HEK293T (cell line): ENCODE data around the gene ARHGEF7.
"Not testable (repeated sequence)": the region's sequence is repeated elsewhere in the genome, so short reads cannot be mapped to it uniquely, and the experiment has no call there.

Experiments used
- CTCF ChIA-PET: fragments of 350-600 bp; formaldehyde crosslinking; extraction: SDS; loops from one replicate; lab custom pipeline; 2021; ENCODE audit warnings: antibody characterized with exemption, inconsistent platforms; lab: Yijun Ruan, JAX
- POLR2A ChIA-PET: fragments of 350-600 bp; formaldehyde crosslinking; extraction: SDS; loops from one replicate; lab custom pipeline; 2020; ENCODE audit warnings: antibody characterized with exemption, inconsistent platforms; lab: Yijun Ruan, JAX
- DNase-seq: peaks from one replicate; pipeline ENCODE4 v3.0.0; 2012; ENCODE audit warnings: mixed read lengths; ENCODE audit errors: extremely low spot score
- ARNT ChIP-seq: fragments of 450-650 bp; IDR thresholded peaks from 2 replicates; pipeline ENCODE4 v1.6.1; 2017; ENCODE audit warnings: mild to moderate bottlenecking
- BHLHE40 ChIP-seq: fragments of 450-650 bp; IDR thresholded peaks from 2 replicates; pipeline ENCODE4 v1.6.1; 2016; ENCODE audit warnings: mild to moderate bottlenecking, moderate library complexity, borderline replicate concordance
- CTBP1 ChIP-seq: fragments of 450-650 bp; IDR thresholded peaks from 2 replicates; pipeline ENCODE4 v1.6.1; 2016; ENCODE audit warnings: borderline replicate concordance
- ELF4 ChIP-seq: fragments of 450-650 bp; IDR thresholded peaks from 2 replicates; pipeline ENCODE4 v1.6.1; 2017; ENCODE audit warnings: antibody characterized with exemption
- FOXA1 ChIP-seq: fragments of 450-650 bp; IDR thresholded peaks from 2 replicates; pipeline ENCODE4 v1.6.1; 2016; ENCODE audit warnings: mild to moderate bottlenecking
- FOXK2 ChIP-seq: fragments of 450-650 bp; IDR thresholded peaks from 2 replicates; pipeline ENCODE4 v1.6.1; 2016; ENCODE audit warnings: mild to moderate bottlenecking
- FOXM1 ChIP-seq: fragments of 450-650 bp; IDR thresholded peaks from 2 replicates; pipeline ENCODE4 v1.6.1; 2017; ENCODE audit warnings: mild to moderate bottlenecking, borderline replicate concordance
- HDGF ChIP-seq: fragments of 450-650 bp; IDR thresholded peaks from 2 replicates; pipeline ENCODE4 v1.6.1; 2017; ENCODE audit warnings: antibody characterized with exemption, borderline replicate concordance
- L3MBTL2 ChIP-seq: fragments of 450-650 bp; conservative IDR thresholded peaks from 2 replicates; pipeline ENCODE4 v1.6.1; 2016; ENCODE audit warnings: mild to moderate bottlenecking
- LEF1 ChIP-seq: fragments of 450-650 bp; IDR thresholded peaks from 2 replicates; pipeline ENCODE4 v1.6.1; 2017; ENCODE audit warnings: mild to moderate bottlenecking, borderline replicate concordance
- NFRKB ChIP-seq: fragments of 450-650 bp; IDR thresholded peaks from 2 replicates; pipeline ENCODE4 v1.6.1; 2016; ENCODE audit warnings: mild to moderate bottlenecking, moderate library complexity
- SP1 ChIP-seq: fragments of 450-650 bp; IDR thresholded peaks from 2 replicates; pipeline ENCODE4 v1.6.1; 2017
- SUZ12 ChIP-seq: fragments of 450-650 bp; IDR thresholded peaks from 2 replicates; pipeline ENCODE4 v1.6.1; 2016; ENCODE audit warnings: mild to moderate bottlenecking
- TARDBP ChIP-seq: fragments of 450-650 bp; IDR thresholded peaks from 2 replicates; pipeline ENCODE4 v1.6.1; 2016
- ZNF384 ChIP-seq: fragments of 450-650 bp; IDR thresholded peaks from 2 replicates; pipeline ENCODE4 v1.6.1; 2016
- TF ChIP-seq, protein P1 (sequence below): fragments of 450-650 bp; IDR thresholded peaks from 2 replicates; pipeline ENCODE4 v1.6.1; 2016

Gene ARHGEF7

DNA sequence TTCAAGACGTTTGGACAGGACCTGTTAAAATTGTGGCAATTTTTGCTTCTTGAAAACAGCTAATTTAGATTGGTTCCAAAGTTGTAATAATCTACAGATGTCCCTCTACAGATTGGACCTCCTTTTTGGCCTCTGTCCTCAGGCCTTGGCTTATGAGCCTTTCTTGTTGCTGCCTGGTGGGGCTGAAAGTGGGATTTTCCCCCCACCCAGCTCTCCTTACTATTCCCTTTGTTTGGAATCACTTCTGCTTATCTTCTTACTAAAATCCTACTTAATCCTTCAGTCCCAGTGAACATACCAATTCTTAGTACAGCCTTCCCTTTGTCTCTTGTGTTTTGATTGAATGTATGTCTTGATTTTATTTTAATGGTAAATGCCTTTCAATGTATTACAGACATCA, 141.8 kb downstream of the ARHGEF7 start:
- POLR2A ChIA-PET = no interaction called here
- no peak for DNase-seq
- no peak for TF ChIP-seq FOXK2
- no peak for TF ChIP-seq FOXM1
- TF ChIP-seq SP1 = no peak
- no peak for TF ChIP-seq BHLHE40
- TF ChIP-seq SUZ12 = no peak
- CTCF ChIA-PET = no interaction called here

DNA sequence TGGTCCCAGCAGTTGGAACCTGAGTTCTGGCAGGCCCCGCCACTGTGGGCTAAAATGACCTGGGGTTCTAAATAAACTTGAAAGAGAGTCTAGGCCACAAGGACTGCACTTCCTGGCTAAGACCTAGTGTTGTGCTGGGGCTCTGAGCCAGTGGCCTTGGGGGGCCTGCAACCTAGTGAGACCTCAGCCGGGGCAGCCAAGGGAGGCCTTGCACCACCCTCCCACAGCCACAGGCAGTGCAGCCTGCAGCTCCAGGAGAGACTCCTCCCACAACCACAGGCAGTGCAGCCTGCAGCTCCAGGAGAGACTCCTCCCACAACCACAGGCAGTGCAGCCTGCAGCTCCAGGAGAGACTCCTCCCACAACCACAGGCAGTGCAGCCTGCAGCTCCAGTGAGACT, 142.8 kb downstream of the ARHGEF7 start:
- CTCF ChIA-PET, DNase-seq, POLR2A ChIA-PET: not testable (repeated sequence)

DNA sequence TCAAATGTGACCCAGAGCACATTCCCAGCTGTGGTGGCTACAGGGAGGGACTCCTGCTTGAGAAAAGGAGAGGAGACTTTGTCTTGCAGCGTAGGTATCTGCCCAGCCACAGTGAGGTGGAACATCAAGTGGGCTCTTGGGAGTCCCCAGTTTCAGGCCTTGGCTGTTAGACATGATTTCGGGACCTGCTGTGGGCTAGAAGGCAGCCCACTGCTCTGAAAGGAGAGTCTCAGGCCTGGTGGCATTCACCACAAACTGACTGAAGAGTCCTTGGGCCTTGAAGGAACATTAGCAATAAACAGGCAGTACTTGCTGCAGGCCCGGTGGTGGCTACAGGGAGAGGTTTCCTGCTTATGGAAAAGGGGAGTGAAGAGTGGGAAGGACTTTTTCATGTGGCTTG, 143.5 kb downstream of the ARHGEF7 start:
- CTCF ChIA-PET = no interaction called here
- TF ChIP-seq CTBP1 (no peak), SP1 (no peak), LEF1 (no peak), ARNT (no peak), SUZ12 (no peak), FOXA1 (no peak), HDGF (no peak), FOXM1 (no peak), TARDBP (no peak), ZNF384 (no peak), ELF4 (no peak), L3MBTL2 (no peak), FOXK2 (no peak), NFRKB (no peak), BHLHE40 (no peak)
- TF ChIP-seq, protein P1, sequence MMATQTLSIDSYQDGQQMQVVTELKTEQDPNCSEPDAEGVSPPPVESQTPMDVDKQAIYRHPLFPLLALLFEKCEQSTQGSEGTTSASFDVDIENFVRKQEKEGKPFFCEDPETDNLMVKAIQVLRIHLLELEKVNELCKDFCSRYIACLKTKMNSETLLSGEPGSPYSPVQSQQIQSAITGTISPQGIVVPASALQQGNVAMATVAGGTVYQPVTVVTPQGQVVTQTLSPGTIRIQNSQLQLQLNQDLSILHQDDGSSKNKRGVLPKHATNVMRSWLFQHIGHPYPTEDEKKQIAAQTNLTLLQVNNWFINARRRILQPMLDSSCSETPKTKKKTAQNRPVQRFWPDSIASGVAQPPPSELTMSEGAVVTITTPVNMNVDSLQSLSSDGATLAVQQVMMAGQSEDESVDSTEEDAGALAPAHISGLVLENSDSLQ = no peak
- POLR2A ChIA-PET = no interaction called here
- DNase-seq = no peak

DNA sequence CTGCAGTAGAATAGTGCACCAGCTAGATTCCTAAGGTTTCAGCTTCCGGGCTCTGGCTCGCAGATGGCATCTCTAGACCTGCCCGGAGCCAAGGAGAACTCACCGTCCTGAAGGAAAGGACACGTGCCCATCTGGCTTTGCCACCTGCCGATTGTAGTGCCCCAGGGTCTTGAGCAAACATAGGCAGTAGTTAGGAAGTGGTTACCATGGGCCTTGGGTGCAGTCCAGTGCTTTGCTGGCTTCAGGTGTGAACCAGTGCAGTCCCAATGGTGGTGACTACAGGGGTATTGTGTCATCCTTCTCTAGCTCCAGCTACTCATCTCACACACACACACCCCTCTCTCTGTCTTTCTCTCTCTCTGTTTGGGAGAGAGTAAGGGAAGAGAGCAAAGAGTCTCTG, 143.9 kb downstream of the ARHGEF7 start:
- POLR2A ChIA-PET = no interaction called here
- DNase-seq = no peak
- TF ChIP-seq HDGF (no peak), ARNT (no peak), SUZ12 (no peak)
- CTCF ChIA-PET = no interaction called here

DNA sequence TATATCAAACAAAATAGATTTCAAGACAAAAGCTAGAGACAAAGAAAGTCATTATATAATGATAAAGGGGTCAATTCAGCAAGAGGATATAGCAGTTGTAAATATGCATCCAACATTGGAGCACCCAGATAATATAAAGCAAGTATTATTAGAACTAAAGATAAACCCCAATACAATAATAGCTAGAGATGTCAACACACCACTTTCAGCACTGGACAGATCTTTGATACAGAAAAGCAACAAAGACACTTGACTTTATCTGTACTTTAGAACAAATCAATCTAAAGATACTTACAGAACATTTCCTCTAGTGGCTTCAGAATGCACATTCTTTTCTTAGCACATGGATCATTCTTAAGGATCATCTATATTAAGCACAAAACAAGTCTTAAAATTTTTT, 146.2 kb downstream of the ARHGEF7 start:
- ChIA-PET POLR2A (no interaction called here), CTCF (no interaction called here)
- DNase-seq = no peak
- TF ChIP-seq SUZ12 (no peak), ZNF384 (no peak), SP1 (no peak), NFRKB (no peak), FOXM1 (no peak), BHLHE40 (no peak), TARDBP (no peak), LEF1 (no peak), FOXA1 (no peak), ELF4 (no peak), FOXK2 (no peak), L3MBTL2 (no peak), CTBP1 (no peak), ARNT (no peak)
- TF ChIP-seq, protein P1 = no peak

DNA sequence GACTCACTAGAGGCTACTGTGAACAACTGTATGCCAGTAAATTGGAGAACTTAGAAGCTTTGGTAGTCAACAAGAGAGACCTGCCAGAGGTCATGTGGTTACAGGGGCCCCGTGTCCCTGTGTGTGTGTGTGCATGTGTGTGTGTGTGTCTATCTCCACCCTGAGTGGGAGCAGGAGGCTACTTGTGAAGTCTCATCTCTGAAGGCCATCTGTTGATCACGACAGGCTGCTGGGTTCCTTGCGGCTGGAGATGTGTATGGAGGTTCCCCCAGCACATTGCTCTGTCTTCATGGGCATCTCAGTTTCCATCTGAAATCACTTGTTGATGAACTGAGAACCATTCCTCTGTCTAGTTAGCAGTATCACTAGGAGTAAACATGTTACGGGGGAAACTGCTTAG, 147.2 kb downstream of the ARHGEF7 start:
- POLR2A ChIA-PET = no interaction called here
- CTCF ChIA-PET = no interaction called here
- TF ChIP-seq FOXM1 (no peak), ZNF384 (no peak), FOXK2 (no peak), CTBP1 (no peak)
- DNase-seq = no peak

DNA sequence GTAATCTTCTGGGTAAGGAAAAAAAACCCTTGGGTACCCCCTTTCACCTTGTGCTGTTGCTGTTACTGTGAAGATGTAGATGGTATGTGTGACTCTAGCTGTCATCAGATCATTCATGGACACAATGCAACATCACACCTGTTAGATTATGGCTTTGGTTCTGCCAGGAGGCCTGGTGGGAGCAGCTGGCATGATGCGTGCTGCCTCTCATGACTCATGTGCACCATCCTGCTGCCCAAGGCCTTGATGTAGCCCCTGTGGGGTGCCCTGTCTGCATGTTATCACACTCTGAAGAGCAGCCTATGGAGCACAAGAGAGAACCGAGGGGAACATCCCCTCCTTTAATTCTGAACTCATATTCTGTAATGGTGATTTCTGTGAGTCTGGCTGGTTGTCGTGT, 147.6 kb downstream of the ARHGEF7 start:
- DNase-seq = no peak
- TF ChIP-seq L3MBTL2 (no peak), CTBP1 (no peak), FOXA1 (no peak), ELF4 (no peak), ARNT (no peak), SP1 (no peak), LEF1 (no peak), BHLHE40 (no peak), TARDBP (no peak), HDGF (no peak), FOXM1 (no peak), ZNF384 (no peak), NFRKB (no peak)
- TF ChIP-seq, protein P1 = no peak
- CTCF ChIA-PET = no interaction called here
- POLR2A ChIA-PET = no interaction called here

DNA sequence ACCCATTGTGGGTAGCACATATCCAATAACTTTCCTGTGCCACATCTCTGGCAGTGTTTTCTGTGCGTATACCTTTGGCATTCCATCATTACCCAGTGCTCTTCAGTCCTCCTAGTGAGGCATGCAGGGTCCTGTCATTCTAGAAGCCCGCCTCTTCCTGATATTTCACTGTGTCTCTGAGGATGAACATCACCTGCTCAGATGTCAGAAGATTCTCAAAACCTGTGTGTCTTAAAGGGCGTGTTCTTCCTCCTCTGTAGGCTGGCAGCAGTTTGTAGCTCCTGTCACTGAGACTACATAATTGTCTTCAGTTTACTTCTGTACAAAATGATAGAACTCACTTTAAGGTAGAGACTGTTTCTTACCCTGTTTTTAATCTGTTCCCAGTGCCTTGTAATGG, 148.5 kb downstream of the ARHGEF7 start:
- TF ChIP-seq HDGF (no peak), ZNF384 (no peak), SUZ12 (no peak), CTBP1 (no peak), NFRKB (no peak), BHLHE40 (no peak), L3MBTL2 (no peak), FOXK2 (no peak), TARDBP (no peak), FOXA1 (no peak), ARNT (no peak)
- ChIA-PET POLR2A (no interaction called here), CTCF (no interaction called here)
- no peak for DNase-seq
